Measurements from ENCODE around the gene PKN1.

- no peak for TF ChIP-seq CTCF (conservative IDR thresholded peaks at IDR 0.05)
- TF ChIP-seq ZFX (IDR thresholded peaks at IDR 0.05) = no peak
Observed at GRCh38 chr19:14393329-14393728, 39.8 kb upstream of the PKN1 start.

Data from C4-2B (cell line).